22Rv1 (cell line): ENCODE results near the gene CFAP92.

Experiments used
- CTCF ChIP-seq: fragments of 450-650 bp; IDR thresholded peaks from 2 replicates; pipeline ENCODE4 v1.5.1; 2017; ENCODE audit warnings: mild to moderate bottlenecking
- ZFX ChIP-seq: fragments of 450-650 bp; IDR thresholded peaks from 2 replicates; pipeline ENCODE4 v1.6.1; 2017; ENCODE audit warnings: antibody characterized with exemption, borderline replicate concordance

DNA sequence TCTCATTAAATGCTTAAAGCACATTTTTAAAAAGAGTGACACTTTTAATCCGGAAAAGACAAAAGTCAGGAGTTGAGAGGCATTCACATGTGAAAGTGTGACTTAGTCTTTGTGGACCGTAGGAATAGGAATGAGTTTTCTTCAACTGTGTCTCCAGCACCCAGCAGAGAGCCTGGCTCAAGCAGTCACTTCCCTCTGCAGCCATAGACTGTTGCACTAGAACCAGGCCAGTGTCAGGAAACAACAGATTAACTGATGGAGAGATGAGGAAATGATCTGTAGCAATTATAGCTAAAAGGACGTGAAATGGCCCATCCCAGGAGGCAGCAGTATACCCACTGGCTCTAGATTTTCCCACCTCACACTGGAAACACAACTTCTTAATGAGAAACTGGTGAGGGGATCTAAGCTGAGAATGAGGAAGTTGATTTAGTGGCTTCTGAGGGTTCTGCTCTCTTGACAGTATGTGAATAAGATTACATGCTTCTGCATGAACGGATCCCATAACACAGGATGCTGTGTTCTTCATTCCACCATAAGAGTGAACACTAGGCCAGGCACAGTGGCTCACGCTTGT lies 19.8 kb downstream of the CFAP92 start:
- TF ChIP-seq CTCF: no peak
- TF ChIP-seq ZFX: no peak
